ENCODE results near the gene C1QC.

The C1QC gene

DNA sequence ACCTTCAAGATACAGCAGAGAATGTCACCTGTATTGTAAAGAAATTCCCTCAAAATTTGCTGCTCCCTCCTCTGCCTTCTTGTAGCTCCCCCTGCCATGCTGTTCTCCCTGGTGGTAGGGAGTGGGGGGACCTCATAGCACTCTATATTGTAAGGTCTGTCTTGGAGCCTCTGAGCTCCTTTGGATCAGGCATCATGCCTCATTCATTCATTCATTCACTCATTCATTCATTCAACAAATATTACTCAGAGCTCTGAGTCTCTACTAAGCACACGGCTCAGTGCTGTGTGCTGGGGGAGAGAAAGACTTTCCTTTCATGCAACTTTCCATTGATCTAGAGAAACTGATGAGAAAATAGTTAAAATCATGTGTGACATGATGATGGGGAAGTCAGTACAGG is 40.1 kb downstream of the C1QC start:
- no peak for DNase-seq (ENCODE audit: low spot score)
- no peak for TF ChIP-seq CTCF (IDR thresholded peaks at IDR 0.05; ENCODE audit: extremely low read depth, missing control alignments)

DNA sequence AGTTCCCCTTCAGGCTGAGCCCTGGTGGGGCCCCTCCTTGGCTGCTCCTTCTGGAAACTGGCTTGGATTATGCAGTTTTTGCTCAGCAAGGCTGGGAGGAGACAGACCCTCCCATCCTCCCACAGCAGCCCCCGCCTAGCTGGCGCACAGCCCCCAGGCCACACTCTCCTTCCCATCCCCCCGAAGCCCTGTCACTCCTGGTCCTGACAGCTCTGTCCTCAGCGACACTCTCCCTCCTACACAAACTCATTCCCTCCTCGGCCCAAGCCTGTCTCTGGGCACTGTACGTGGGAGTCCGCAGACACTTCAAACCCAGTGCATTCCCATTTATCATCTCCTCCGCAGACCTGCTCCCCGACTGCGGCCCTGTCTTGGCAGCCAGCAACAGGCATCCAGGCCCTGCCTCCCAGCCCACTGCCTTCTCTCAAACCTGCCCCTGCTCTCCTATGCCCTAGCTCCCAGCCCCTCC is 42.2 kb downstream of the C1QC start:
- no peak for TF ChIP-seq CTCF (IDR thresholded peaks at IDR 0.05; ENCODE audit: extremely low read depth, missing control alignments)
- no peak for DNase-seq (ENCODE audit: low spot score)

GRCh38 chr1:22687191-22687590 is 43.8 kb downstream of the C1QC start:
- no peak for TF ChIP-seq CTCF (IDR thresholded peaks at IDR 0.05; ENCODE audit: extremely low read depth, missing control alignments)
- DNase-seq (ENCODE audit: low spot score) = no peak

GRCh38 chr1:22688466-22688865 is 45.0 kb downstream of the C1QC start:
- no peak for DNase-seq (ENCODE audit: low spot score)
- TF ChIP-seq CTCF (IDR thresholded peaks at IDR 0.05; ENCODE audit: extremely low read depth, missing control alignments) = no peak

DNA sequence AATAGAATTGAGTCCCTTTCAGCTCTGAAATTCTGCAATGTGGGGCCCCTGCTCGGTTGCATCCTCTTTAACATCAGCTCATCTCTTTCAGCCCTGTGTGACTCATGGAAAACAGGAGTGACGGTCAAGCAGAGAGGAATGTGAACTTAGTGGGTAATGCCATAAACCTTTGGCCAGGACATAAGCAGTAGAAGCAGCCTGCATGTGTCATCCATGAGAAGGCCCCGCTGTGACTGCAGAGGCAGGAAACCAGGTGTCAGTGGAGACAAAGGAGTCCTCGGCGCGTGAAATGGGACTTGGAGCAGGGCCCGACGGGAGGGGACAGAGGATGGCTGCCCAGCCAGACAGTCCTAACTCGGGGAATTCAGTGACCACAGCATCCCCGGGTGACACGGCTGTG is 46.1 kb downstream of the C1QC start:
- TF ChIP-seq CTCF (IDR thresholded peaks at IDR 0.05; ENCODE audit: extremely low read depth, missing control alignments) = no peak
- DNase-seq (ENCODE audit: low spot score) = no peak

DNA sequence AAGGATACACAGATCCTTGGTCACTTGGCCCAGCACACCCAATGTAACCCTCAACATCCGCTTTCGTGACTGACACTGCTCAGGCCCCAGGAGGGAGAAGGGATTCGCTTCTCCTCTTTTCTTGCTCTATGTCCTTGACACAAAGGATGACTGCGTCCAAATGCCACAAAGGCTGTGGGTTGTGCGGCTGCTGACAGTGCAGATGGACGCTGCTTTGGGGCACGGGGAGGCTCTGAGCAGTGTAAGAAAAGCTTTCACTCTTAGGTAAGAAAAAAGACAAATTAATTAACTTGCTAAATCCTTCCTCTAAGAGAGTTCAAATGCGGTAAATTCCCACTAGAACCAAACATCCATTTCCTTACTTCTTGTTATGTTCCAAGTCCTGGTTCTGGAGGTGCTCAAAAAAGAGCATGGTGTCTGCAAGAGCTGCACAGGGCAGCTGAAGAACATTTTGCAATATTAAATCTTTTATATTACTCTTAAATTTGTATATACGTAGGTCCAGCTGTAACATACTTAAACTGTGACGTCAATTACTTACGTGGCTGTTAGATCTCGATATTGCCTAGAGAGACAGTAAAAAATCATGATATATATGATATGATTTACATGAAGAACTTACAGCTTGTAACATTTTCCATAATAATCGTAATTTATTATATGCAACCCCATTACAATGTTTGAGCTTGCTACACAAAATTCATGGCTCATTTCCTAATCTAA is 47.8 kb downstream of the C1QC start:
- TF ChIP-seq CTCF (IDR thresholded peaks at IDR 0.05; ENCODE audit: extremely low read depth, missing control alignments) = no peak
- no peak for DNase-seq (ENCODE audit: low spot score)

GRCh38 chr1:22694172-22694571 is 50.7 kb downstream of the C1QC start:
- TF ChIP-seq CTCF (IDR thresholded peaks at IDR 0.05; ENCODE audit: extremely low read depth, missing control alignments) = no peak
- DNase-seq (ENCODE audit: low spot score) = no peak

All from GM20000 (cell line).